ENCODE data around the gene CYP4B1. TPM values are rescaled to one million over a fixed set of nuclear protein-coding genes. Genes with fewer than 3 reads are reported as not detected.

Gene CYP4B1
- total and polyA plus RNA-seq, 4 experiments from 2014 or later = 1.4 to 2.5 TPM; not detected in 2

DNA sequence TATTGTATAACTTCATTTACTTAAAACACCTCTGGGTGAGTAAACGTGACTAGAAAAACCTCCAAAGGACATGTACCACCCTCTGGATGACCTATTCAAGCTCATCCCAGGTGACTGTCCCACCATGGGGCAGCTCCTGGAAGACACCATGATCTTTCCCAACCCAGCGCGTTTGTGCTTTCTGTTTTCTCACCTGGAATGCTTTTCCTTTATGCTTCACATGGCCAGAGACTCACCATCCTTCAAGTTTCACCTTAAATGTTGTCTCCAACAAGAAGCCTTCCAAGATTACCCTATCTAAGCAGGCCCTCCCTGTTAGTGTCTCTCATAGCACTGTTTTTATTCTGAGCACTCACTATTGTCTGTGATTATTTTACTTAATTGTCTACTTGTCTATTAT is 11.1 kb downstream of the CYP4B1 start:
- no peak overlapping the region for H3K27ac Mint-ChIP-seq
- Histone ChIP-seq H3K27ac (ENCODE audit: low read depth, low read length) (no peak overlapping the region), H3K27me3 (ENCODE audit: insufficient read depth, low read length) (no peaks in the 10 kb centered on the region), H3K4me1 (ENCODE audit: insufficient read depth, low read length) (no peaks in the 10 kb centered on the region), H3K36me3 (ENCODE audit: insufficient read depth, low read length) (no peaks in the 10 kb centered on the region), H3K4me3 (ENCODE audit: low read length in 2 of 2) (no peak overlapping the region), H3K9me3 (ENCODE audit: control insufficient read depth in 1 of 2, low read length in 2 of 2) (no peaks in the 10 kb centered on the region)
- peaks cover 6 to 7% of the 10 kb centered on the region in 2 donors for H3K27me3 Mint-ChIP-seq
- peaks cover 0 to 4% of the 10 kb centered on the region in 2 donors for H3K36me3 Mint-ChIP-seq
- peaks cover 0 to 5% (median 3%) of the 10 kb centered on the region in 8 donors for H3K9me3 Mint-ChIP-seq
- ChIA-PET POLR2A (ENCODE audit: partially characterized antibody) (no interaction called here), CTCF (ENCODE audit: partially characterized antibody) (no interaction called here)
- intact Hi-C loops (cut with micrococcal nuclease) = no loop called here
- H3K4me3 Mint-ChIP-seq = no peak overlapping the region
- H3K4me1 Mint-ChIP-seq = no peaks in the 10 kb centered on the region
- DNase-seq = no peak

GRCh38 chr1:46810596-46810995 is 11.8 kb downstream of the CYP4B1 start:
- DNase-seq = no peak
- Histone ChIP-seq H3K36me3 (ENCODE audit: insufficient read depth, low read length) (no peaks in the 10 kb centered on the region), H3K9me3 (ENCODE audit: control insufficient read depth in 1 of 2, low read length in 2 of 2) (no peaks in the 10 kb centered on the region), H3K27ac (ENCODE audit: low read depth, low read length) (no peak overlapping the region), H3K4me1 (ENCODE audit: insufficient read depth, low read length) (no peaks in the 10 kb centered on the region), H3K27me3 (ENCODE audit: insufficient read depth, low read length) (no peaks in the 10 kb centered on the region), H3K4me3 (ENCODE audit: low read length in 2 of 2) (no peak overlapping the region)
- Mint-ChIP-seq H3K4me3 (peak overlapping the region in 1 of 8 donors; percentile 49), H3K27ac (no peak overlapping the region), H3K36me3 (peaks cover 0 to 4% of the 10 kb centered on the region in 2 donors), H3K9me3 (peaks cover 0 to 5% (median 3%) of the 10 kb centered on the region in 8 donors), H3K4me1 (no peaks in the 10 kb centered on the region), H3K27me3 (peaks cover 4 to 5% of the 10 kb centered on the region in 2 donors)
- ChIA-PET POLR2A (ENCODE audit: partially characterized antibody) (no interaction called here), CTCF (ENCODE audit: partially characterized antibody) (no interaction called here)
- intact Hi-C loops (cut with micrococcal nuclease) = no loop called here

GRCh38 chr1:46811053-46811452 is 12.2 kb downstream of the CYP4B1 start:
- peaks cover 0 to 4% of the 10 kb centered on the region in 2 donors for H3K36me3 Mint-ChIP-seq
- H3K4me3 Mint-ChIP-seq = peak overlapping the region in 1 of 8 donors; percentile 0
- DNase-seq = no peak
- ChIA-PET CTCF (ENCODE audit: partially characterized antibody) (no interaction called here), POLR2A (ENCODE audit: partially characterized antibody) (no interaction called here)
- no peaks in the 10 kb centered on the region for H3K9me3 ChIP-seq (ENCODE audit: control insufficient read depth in 1 of 2, low read length in 2 of 2)
- H3K4me1 Mint-ChIP-seq = no peaks in the 10 kb centered on the region
- intact Hi-C loops (cut with micrococcal nuclease) = no loop called here
- no peaks in the 10 kb centered on the region for H3K27me3 ChIP-seq (ENCODE audit: insufficient read depth, low read length)
- H3K9me3 Mint-ChIP-seq = peaks cover 0 to 5% (median 3%) of the 10 kb centered on the region in 8 donors
- H3K27ac Mint-ChIP-seq = peak overlapping the region in 1 of 7 donors; percentile 6
- H3K36me3 ChIP-seq (ENCODE audit: insufficient read depth, low read length) = no peaks in the 10 kb centered on the region
- H3K27me3 Mint-ChIP-seq = peaks cover 3 to 5% of the 10 kb centered on the region in 2 donors
- no peak overlapping the region for H3K27ac ChIP-seq (ENCODE audit: low read depth, low read length)
- H3K4me1 ChIP-seq (ENCODE audit: insufficient read depth, low read length) = no peaks in the 10 kb centered on the region
- no peak overlapping the region for H3K4me3 ChIP-seq (ENCODE audit: low read length in 2 of 2)

DNA sequence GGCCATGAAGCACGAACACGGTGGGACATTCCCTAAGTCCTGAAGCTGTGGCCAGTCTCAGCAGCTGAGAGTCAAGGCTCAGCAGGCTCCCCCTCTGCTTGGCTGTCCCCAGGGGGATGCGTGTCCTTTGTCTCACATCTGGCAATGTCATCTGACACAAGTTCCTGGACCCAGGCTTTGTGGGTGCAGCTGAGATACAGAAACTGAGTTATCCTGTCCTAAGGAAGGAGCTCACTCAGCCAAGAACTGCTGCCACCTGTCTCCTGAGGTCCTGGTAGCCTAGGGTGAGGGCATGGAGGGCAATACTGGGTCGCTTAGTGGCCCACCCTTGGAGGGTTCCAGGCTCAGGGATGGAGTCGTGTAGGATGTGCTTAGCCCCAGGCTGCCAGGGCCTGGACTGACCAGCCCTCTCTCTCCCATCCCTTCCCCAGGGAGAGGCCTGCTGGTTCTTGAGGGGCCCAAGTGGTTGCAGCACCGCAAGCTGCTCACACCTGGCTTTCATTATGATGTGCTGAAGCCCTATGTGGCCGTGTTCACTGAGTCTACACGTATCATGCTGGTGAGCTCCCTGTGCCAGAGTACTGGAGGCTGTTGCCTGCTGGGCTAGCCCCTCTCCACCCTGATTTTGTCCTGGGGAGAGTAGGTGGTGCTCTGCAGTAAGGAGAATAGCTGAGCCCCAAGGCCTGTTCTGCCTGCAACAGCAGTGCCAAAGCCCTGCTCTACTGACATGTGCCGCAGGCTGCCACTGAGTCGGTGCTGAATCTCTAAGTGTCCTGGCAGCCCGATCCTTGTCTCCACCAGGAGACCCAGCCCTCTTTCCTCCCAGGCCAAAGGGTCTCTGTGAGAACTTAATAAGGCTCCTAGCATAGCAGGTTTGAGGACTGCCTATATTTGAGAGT is 13.5 kb downstream of the CYP4B1 start:
- no peak overlapping the region for H3K27ac ChIP-seq (ENCODE audit: low read depth, low read length)
- Mint-ChIP-seq H3K9me3 (peaks cover 0 to 5% (median 2%) of the 10 kb centered on the region in 8 donors), H3K4me3 (no peak overlapping the region), H3K36me3 (peaks cover 0 to 4% of the 10 kb centered on the region in 2 donors), H3K27ac (no peak overlapping the region), H3K27me3 (peaks cover 3 to 4% of the 10 kb centered on the region in 2 donors), H3K4me1 (no peaks in the 10 kb centered on the region)
- POLR2A ChIA-PET (ENCODE audit: partially characterized antibody) = no interaction called here
- no peaks in the 10 kb centered on the region for H3K27me3 ChIP-seq (ENCODE audit: insufficient read depth, low read length)
- CTCF ChIA-PET (ENCODE audit: partially characterized antibody) = no interaction called here
- H3K4me1 ChIP-seq (ENCODE audit: insufficient read depth, low read length) = no peaks in the 10 kb centered on the region
- DNase-seq = no peak
- no peak overlapping the region for H3K4me3 ChIP-seq (ENCODE audit: low read length in 2 of 2)
- no peaks in the 10 kb centered on the region for H3K36me3 ChIP-seq (ENCODE audit: insufficient read depth, low read length)
- H3K9me3 ChIP-seq (ENCODE audit: control insufficient read depth in 1 of 2, low read length in 2 of 2) = no peaks in the 10 kb centered on the region
- intact Hi-C loops (cut with micrococcal nuclease) = no loop called here

GRCh38 chr1:46812996-46813857 is 14.4 kb downstream of the CYP4B1 start:
- no peaks in the 10 kb centered on the region for H3K27me3 ChIP-seq (ENCODE audit: insufficient read depth, low read length)
- CTCF ChIA-PET (ENCODE audit: partially characterized antibody) = no interaction called here
- Mint-ChIP-seq H3K4me1 (no peaks in the 10 kb centered on the region), H3K9me3 (peaks cover 0 to 3% (median 0%) of the 10 kb centered on the region in 8 donors), H3K27me3 (peaks cover 0 to 5% of the 10 kb centered on the region in 2 donors), H3K36me3 (no peaks in the 10 kb centered on the region), H3K4me3 (no peak overlapping the region), H3K27ac (no peak overlapping the region)
- intact Hi-C loops (cut with micrococcal nuclease) = no loop called here
- POLR2A ChIA-PET (ENCODE audit: partially characterized antibody) = no interaction called here
- H3K9me3 ChIP-seq (ENCODE audit: control insufficient read depth in 1 of 2, low read length in 2 of 2) = no peaks in the 10 kb centered on the region
- no peaks in the 10 kb centered on the region for H3K4me1 ChIP-seq (ENCODE audit: insufficient read depth, low read length)
- no peak overlapping the region for H3K27ac ChIP-seq (ENCODE audit: low read depth, low read length)
- H3K36me3 ChIP-seq (ENCODE audit: insufficient read depth, low read length) = no peaks in the 10 kb centered on the region
- no peak for DNase-seq
- no peak overlapping the region for H3K4me3 ChIP-seq (ENCODE audit: low read length in 2 of 2)

- no peaks in the 10 kb centered on the region for H3K36me3 Mint-ChIP-seq
- H3K27me3 Mint-ChIP-seq = peaks cover 0 to 5% of the 10 kb centered on the region in 2 donors
- no peak overlapping the region for H3K4me3 ChIP-seq (ENCODE audit: low read length in 2 of 2)
Measured at GRCh38 chr1:46813858-46814396, 15.1 kb downstream of the CYP4B1 start.

DNA sequence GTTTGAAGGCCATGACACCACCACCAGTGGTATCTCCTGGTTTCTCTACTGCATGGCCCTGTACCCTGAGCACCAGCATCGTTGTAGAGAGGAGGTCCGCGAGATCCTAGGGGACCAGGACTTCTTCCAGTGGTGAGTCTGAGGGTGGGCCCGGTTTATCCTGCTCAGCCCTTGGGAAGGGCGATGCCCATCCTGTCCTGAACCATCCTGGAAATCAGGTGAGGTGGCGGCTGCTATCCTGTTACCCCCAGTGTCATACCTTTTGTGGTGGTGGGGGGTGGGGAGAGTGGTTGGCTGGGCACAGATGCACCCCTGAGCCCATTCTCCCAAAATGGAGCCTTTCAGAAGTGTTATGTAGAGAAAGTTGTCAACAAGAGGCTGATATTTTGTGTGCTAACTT is 16.3 kb downstream of the CYP4B1 start:
- Histone ChIP-seq H3K36me3 (ENCODE audit: insufficient read depth, low read length) (no peaks in the 10 kb centered on the region), H3K4me3 (ENCODE audit: low read length in 2 of 2) (no peak overlapping the region), H3K27ac (ENCODE audit: low read depth, low read length) (no peak overlapping the region), H3K4me1 (ENCODE audit: insufficient read depth, low read length) (no peaks in the 10 kb centered on the region), H3K9me3 (ENCODE audit: control insufficient read depth in 1 of 2, low read length in 2 of 2) (no peaks in the 10 kb centered on the region), H3K27me3 (ENCODE audit: insufficient read depth, low read length) (no peaks in the 10 kb centered on the region)
- ChIA-PET POLR2A (ENCODE audit: partially characterized antibody) (no interaction called here), CTCF (ENCODE audit: partially characterized antibody) (no interaction called here)
- no peaks in the 10 kb centered on the region for H3K36me3 Mint-ChIP-seq
- peaks cover 0 to 3% (median 0%) of the 10 kb centered on the region in 8 donors for H3K9me3 Mint-ChIP-seq
- H3K27ac Mint-ChIP-seq = no peak overlapping the region
- H3K4me1 Mint-ChIP-seq = no peaks in the 10 kb centered on the region
- no peak overlapping the region for H3K4me3 Mint-ChIP-seq
- intact Hi-C loops (cut with micrococcal nuclease) = no loop called here
- peaks cover 4 to 5% of the 10 kb centered on the region in 2 donors for H3K27me3 Mint-ChIP-seq
- DNase-seq = no peak

More at GRCh38 chr1:46813858-46814396, 15.1 kb downstream of the CYP4B1 start:
- H3K9me3 Mint-ChIP-seq = peaks cover 0 to 3% (median 0%) of the 10 kb centered on the region in 8 donors
- H3K4me3 Mint-ChIP-seq = no peak overlapping the region
- DNase-seq = no peak
- intact Hi-C loops (cut with micrococcal nuclease) = no loop called here
- Histone ChIP-seq H3K27ac (ENCODE audit: low read depth, low read length) (no peak overlapping the region), H3K4me1 (ENCODE audit: insufficient read depth, low read length) (no peaks in the 10 kb centered on the region), H3K36me3 (ENCODE audit: insufficient read depth, low read length) (no peaks in the 10 kb centered on the region), H3K9me3 (ENCODE audit: control insufficient read depth in 1 of 2, low read length in 2 of 2) (no peaks in the 10 kb centered on the region), H3K27me3 (ENCODE audit: insufficient read depth, low read length) (no peaks in the 10 kb centered on the region)
- H3K27ac Mint-ChIP-seq = no peak overlapping the region
- POLR2A ChIA-PET (ENCODE audit: partially characterized antibody) = no interaction called here
- H3K4me1 Mint-ChIP-seq = no peaks in the 10 kb centered on the region
- CTCF ChIA-PET (ENCODE audit: partially characterized antibody) = no interaction called here
